Measurements from ENCODE around the gene OR7G1. TPM values are rescaled to one million over a fixed set of nuclear protein-coding genes. Genes with fewer than 3 reads are reported as not detected.
"Not testable (repeated sequence)": the region's sequence is repeated elsewhere in the genome, so short reads cannot be mapped to it uniquely, and the experiment has no call there.

The OR7G1 gene
- total RNA-seq, 4 donors from 2014 or later = not detected

- no peak for ATAC-seq (ENCODE audit: low FRiP score)
- no peak for DNase-seq (ENCODE audit: low spot score)
- TF ChIP-seq, protein P1, sequence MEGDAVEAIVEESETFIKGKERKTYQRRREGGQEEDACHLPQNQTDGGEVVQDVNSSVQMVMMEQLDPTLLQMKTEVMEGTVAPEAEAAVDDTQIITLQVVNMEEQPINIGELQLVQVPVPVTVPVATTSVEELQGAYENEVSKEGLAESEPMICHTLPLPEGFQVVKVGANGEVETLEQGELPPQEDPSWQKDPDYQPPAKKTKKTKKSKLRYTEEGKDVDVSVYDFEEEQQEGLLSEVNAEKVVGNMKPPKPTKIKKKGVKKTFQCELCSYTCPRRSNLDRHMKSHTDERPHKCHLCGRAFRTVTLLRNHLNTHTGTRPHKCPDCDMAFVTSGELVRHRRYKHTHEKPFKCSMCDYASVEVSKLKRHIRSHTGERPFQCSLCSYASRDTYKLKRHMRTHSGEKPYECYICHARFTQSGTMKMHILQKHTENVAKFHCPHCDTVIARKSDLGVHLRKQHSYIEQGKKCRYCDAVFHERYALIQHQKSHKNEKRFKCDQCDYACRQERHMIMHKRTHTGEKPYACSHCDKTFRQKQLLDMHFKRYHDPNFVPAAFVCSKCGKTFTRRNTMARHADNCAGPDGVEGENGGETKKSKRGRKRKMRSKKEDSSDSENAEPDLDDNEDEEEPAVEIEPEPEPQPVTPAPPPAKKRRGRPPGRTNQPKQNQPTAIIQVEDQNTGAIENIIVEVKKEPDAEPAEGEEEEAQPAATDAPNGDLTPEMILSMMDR (IDR thresholded peaks at IDR 0.05) = no peak
These were observed 28.8 kb downstream of the OR7G1 start, which contains the start of gene OR1M1 for GRCh38 chr19:9086761-9087160. OR1M1 (plus strand) TSS chr19:9087061; CDS start chr19:9093245, 6,184 bp downstream.

DNA sequence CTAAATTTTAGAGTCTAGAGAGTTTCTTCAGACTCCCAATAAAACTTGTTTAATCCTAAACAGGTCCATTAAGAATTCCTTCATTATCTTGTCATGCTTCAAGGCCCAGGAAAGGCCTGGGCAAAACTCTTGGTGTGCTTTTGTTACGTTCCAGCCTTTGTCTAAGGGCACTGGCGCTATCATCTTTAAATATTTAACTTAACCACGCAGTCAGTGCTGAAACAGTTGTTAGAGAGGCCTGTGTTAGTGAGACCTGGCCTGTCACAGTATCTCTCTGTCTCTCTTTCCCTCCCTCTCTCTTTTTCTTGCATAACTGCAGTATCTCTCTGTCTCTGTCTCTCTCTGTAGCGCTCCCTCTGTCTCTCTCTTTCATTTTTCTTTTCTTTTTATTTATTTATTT lies 36.9 kb downstream of the OR7G1 start:
- ATAC-seq (ENCODE audit: low FRiP score) (no peak), DNase-seq (ENCODE audit: low spot score) (no peak)
- TF ChIP-seq, protein P1 (IDR thresholded peaks at IDR 0.05) = no peak

GRCh38 chr19:9076901-9077300 lies 38.7 kb downstream of the OR7G1 start:
- ATAC-seq (ENCODE audit: low FRiP score) = no peak
- TF ChIP-seq, protein P1 (IDR thresholded peaks at IDR 0.05) = no peak
- no peak for DNase-seq (ENCODE audit: low spot score)

GRCh38 chr19:9075064-9075949 lies 40.3 kb downstream of the OR7G1 start:
- ATAC-seq (ENCODE audit: low FRiP score) = peak; percentile 96
- TF ChIP-seq, protein P1 (IDR thresholded peaks at IDR 0.05) = no peak
- DNase-seq (ENCODE audit: low spot score) = peak; percentile 65

- ATAC-seq (ENCODE audit: low FRiP score) (no peak), DNase-seq (ENCODE audit: low spot score) (no peak)
- TF ChIP-seq, protein P1 (IDR thresholded peaks at IDR 0.05) = no peak
These were observed 41.8 kb downstream of the OR7G1 start for GRCh38 chr19:9073806-9074205.

GRCh38 chr19:9071720-9072119 lies 43.8 kb downstream of the OR7G1 start:
- not testable (repeated sequence) for DNase-seq (ENCODE audit: low spot score); ATAC-seq (ENCODE audit: low FRiP score)

DNA sequence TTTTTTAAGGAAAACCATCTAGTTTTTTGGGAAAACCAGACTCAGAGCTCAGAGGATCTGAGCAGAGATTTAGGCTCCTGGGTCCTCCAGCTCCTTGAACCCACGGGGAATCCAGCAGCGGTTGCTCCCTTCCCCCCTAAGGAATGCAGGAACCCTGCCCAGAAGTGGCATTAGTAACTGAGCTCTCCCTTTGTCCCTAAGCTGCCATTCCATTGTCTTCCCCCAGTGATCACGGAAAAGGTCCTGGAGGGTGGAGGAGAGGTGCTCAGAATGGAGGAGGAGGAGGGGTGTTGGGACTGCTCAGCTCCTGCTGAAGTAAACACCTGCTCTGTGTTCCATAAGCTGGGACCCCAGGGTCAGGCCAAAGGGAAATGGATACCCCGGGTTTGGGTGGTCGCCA lies 45.5 kb downstream of the OR7G1 start:
- DNase-seq (ENCODE audit: low spot score) (no peak), ATAC-seq (ENCODE audit: low FRiP score) (no peak)
- TF ChIP-seq, protein P1 (IDR thresholded peaks at IDR 0.05) = no peak

Data from omental fat pad (tissue), 4 donors.